GM08714 (cell line): ENCODE data around the gene HDGFL2.

Experiments used
- H3K4me3 ChIP-seq: fragments of 200-500 bp; sonication (Bioruptor generic); 2 replicates; pipeline ENCODE4 v1.5.1; 2014; ENCODE audit warnings: mild to moderate bottlenecking, low read length, inconsistent platforms
- ZNF274 ChIP-seq: IDR thresholded peaks from 2 replicates; pipeline ENCODE4 v1.6.1; 2012; ENCODE audit warnings: mild to moderate bottlenecking, low read depth, low read length

The HDGFL2 gene

DNA sequence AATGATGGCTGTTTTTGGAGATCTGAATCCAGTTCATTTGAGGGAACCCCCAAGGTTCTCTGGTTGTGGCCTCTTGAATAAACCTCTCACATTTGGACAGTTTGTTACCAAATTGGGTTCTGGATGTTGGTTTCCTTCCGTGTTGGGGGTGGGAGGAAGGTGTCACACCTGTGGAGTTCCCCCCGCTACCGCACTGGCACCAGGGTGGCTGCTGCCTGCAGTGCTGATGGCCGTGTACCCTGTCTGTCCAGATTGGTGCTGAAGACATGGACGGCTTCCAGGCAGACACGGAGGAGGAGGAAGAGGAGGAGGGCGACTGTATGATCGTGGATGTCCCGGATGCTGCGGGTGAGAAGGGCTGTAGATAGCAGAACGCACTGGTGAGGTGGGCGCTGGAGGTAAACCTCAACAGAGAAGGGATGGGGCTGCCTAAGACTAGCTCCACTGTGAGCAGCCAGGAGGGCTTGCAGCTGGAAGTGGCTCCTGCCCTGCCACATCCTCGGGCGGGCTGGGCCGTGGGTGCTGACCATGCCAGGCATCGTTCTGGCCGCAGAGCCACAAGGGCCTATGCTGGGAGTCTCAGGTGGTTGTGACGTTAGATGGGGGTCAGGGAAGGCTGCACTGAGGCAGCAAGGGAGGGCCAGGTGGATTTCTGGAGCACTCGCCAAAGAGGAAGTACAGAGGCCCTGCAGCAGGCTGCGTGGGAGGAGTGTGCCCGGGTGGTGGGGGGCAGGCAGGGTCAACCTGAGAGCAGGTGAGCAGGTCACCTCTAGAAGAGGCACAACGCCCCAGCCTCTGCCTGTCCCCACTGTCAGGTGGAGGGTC is 29.9 kb upstream of the HDGFL2 start:
- TF ChIP-seq ZNF274: no peak

DNA sequence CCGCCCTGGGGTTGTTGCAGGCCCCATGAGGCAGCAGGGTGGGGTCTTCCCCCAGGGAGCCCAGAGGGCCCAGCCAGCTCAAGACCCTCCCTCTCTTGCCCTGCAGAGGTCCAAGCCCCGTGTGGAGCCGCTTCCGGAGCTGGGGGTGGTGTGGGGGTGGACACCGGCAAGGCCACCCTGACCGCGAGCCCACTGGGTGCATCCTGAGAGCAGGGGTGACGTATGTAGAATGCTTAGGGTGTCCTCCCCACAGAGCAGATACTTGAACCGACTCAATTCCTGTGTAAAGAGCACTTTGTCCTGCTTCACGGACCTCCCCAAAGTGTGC is 29.3 kb upstream of the HDGFL2 start:
- no peak overlapping the region for H3K4me3 ChIP-seq
- no peak for TF ChIP-seq ZNF274

More for the DNA sequence above, 29.9 kb upstream of the HDGFL2 start:
- no peak overlapping the region for H3K4me3 ChIP-seq

- TF ChIP-seq ZNF274: no peak
- no peak overlapping the region for H3K4me3 ChIP-seq
Observed at GRCh38 chr19:4443188-4443587, 28.9 kb upstream of the HDGFL2 start.

DNA sequence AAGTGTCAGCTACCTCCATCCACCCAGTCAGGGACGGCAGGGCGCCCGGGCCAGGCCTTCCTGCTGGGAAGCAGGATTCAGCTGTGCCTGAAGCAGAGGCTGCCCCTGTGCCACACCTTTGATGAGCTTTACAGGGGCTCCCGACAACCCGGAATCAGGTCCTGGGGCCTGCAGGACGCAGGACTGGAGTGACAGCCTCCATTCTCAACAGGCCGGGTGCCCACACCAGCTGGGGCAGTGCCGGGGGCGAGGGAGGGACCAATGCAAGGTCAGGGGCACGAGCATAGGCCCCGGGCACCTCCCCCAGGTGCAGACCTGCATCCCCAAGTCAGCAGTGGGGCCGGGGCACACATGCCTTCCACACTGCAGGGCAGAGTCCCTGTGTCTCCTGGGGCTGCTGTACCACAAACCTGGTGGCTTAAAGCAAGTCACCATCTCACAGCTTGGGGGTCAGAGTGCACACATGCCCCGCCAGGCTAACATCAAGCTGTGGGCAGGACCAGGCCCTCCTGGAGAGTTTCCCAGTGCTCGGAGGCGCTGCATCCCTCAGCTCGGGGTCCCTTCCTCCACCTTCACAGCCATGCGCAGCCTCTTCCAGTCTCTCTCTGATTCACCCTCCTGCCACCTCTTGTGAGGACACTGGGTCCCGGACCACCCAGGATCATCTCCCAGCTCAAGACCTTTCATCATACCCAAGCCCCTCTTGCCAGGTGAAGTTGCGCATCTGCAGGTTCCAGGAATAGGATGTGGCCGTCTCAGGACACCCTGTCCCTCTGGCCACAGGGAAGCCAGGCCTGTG is 27.9 kb upstream of the HDGFL2 start:
- no peak overlapping the region for H3K4me3 ChIP-seq
- TF ChIP-seq ZNF274: no peak

DNA sequence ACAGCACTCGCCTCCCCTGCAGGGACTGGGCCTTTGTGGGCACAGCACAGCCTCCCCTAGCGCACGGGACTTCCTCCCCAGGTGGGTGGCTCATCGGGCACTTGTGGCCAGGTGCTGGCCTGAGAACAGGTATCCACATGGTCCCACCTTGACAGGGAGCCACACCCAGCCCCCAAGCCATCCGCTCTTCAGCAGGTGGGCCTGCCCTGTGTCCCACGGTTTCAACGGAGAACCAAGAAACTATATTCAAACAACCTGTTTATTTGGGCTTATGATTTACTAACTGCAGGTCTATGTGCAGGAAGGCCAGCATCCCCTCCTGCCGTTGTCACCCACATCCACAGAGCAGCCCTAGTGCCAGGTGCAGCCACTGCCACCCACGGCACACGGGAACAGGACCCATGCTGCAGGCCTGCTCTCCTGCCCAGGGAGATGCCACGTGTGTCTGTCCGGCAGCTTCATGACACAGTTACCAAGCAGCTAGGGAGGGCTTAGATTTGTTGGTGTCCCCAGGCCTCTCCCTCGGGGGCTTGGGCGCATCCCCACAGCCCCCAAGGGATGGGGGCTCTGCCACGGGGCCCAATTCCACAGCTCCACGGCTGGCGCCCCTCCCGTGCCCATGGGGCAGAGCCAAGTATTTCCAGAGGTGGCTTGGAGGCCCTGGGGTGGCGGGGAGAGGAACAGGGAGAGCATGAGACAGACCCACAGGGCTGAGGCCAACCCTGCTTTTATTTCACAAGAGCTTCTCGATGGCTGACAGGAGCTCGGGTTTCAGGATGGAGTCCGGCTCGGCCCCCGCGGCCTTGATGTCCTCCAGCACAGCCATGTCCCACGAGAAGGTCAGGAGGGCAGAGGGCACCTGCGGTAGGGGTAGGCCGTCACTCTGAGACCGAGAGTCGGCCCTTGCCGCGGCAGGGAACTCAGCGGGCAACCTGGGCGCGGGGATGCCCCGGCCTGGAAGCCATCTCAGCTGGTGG is 27.0 kb upstream of the HDGFL2 start:
- no peak for TF ChIP-seq ZNF274
- H3K4me3 ChIP-seq: no peak overlapping the region

- H3K4me3 ChIP-seq: no peak overlapping the region
- TF ChIP-seq ZNF274: no peak
Observed at GRCh38 chr19:4445963-4446703, 26.0 kb upstream of the HDGFL2 start.

DNA sequence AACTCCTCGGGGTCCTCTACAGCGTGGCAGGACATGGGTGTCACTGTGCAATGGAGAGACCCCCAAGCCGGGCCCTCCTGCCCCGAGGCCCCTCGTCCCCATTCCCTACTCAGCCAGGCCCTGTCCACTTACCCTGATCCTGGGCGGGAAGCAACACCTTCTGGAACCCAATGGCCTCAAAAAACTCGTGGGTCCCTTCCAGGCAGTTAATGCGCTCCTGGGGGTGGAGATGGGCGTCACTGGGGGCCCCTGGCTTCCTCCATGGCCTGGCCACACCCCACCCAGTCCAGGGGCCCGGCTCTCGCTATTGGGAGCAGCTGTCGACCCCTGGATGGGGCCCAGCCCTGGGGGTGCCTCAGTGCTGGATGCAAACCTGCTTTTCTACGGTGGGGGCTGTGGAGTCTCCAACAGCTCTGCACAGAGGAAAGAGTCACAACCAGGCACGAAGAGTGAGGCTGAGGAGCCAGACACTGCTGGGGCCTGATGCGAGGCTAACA is 25.3 kb upstream of the HDGFL2 start:
- no peak overlapping the region for H3K4me3 ChIP-seq
- no peak for TF ChIP-seq ZNF274

DNA sequence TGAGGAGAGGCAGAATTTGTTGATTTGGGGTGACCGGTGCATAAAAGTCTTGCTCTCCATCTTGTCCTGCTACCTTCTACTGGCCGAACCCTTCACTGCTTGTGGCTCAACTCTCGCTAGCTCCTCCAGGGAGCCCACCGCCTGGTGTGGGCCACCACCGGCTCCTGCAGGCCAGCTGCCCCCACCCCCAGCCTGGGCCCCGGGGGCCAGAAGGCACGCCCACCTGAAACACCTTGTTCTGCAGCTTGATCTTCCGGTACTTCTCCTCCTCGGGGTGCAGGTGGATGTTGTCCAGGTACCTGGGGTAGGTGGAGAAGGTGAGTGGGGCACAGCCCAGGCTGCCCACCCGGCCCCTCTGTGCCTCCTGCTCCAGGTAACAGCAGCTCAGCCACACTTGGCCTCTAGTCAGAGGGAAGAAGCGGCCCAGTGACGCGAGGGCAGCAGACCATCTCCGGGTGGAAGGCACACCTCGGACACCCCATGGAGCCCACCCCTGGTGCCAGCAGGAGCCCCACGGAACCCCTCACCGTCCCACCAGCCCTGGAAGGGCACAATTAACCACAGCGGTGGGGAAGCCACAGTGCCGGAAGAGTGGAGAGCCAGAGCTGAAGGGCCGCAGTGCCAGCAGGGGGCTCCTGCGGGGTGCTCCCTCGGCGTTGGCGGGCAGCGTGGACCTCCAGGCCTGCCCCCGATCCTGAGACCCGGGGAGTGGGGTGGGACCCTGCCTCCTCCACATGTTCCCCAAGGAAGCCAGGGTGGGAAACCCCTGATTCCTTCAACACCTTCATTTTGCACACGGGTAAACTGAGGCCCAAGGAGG is 24.6 kb upstream of the HDGFL2 start:
- TF ChIP-seq ZNF274: no peak
- H3K4me3 ChIP-seq: no peak overlapping the region

- no peak overlapping the region for H3K4me3 ChIP-seq
- no peak for TF ChIP-seq ZNF274
Observed at GRCh38 chr19:4448147-4448985, 23.7 kb upstream of the HDGFL2 start.

- TF ChIP-seq ZNF274: no peak
Observed at GRCh38 chr19:4449022-4449638, 23.0 kb upstream of the HDGFL2 start.

GRCh38 chr19:4449639-4450028 is 22.5 kb upstream of the HDGFL2 start:
- no peak for TF ChIP-seq ZNF274
- H3K4me3 ChIP-seq: no peak overlapping the region

More at GRCh38 chr19:4449022-4449638, 23.0 kb upstream of the HDGFL2 start:
- no peak overlapping the region for H3K4me3 ChIP-seq
